Measurements from ENCODE around the gene ANKRD28. TPM values are rescaled to one million over a fixed set of nuclear protein-coding genes. Genes with fewer than 3 reads are reported as not detected.
A peak's percentile ranks its signal among the peaks of the same experiment; 100 is the strongest.
"Not testable (repeated sequence)": the region's sequence is repeated elsewhere in the genome, so short reads cannot be mapped to it uniquely, and the experiment has no call there.

Gene ANKRD28
- total RNA-seq, 1 donor from 2014 or later, result 39.6 TPM

DNA sequence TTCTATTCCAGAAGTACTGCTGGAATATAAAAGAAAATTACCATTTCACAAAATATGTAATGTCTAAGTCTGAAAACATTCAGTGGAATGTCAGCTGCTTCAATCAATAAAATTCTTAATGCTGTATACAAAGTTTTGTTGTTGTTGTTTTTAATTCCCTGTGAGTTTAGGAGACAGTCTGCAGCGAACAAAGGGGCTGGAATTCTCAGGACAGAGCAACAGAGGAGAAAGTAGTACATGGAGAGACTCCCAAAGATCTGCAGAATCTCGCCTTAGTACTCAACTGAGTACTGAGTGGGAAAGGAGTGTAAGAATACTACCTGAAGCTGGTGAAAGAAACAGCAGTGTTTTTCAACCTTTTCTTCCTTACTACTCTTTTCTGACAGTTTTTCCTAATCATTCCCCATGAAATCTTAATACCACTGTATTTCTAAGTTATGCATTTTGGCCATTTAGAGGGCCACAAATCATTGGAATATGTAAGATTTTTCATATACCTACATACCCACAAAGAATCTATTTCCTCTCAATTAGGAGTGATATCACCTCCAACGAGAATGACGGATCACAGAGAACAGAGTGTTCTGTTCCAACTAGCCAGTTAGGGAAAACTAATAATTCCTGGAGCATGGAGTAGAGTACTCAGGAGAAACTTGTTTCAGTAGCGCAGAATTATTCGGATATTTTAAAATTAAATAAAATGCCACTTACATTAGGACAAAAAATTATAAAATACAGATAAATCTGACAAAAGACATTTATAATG lies 16.0 kb downstream of the ANKRD28 start:
- Mint-ChIP-seq H3K36me3 (ENCODE audit: low read depth) (peaks cover 46% of the 10 kb centered on the region), H3K9me3 (no peaks in the 10 kb centered on the region), H3K27me3 (ENCODE audit: insufficient read depth) (no peaks in the 10 kb centered on the region), H3K4me1 (ENCODE audit: low read depth) (peaks cover 18% of the 10 kb centered on the region), H3K27ac (no peak overlapping the region), H3K4me3 (no peak overlapping the region)
- DNase-seq (ENCODE audit: low spot score), result no peak
- intact Hi-C loops (cut with micrococcal nuclease), result no loop called here

DNA sequence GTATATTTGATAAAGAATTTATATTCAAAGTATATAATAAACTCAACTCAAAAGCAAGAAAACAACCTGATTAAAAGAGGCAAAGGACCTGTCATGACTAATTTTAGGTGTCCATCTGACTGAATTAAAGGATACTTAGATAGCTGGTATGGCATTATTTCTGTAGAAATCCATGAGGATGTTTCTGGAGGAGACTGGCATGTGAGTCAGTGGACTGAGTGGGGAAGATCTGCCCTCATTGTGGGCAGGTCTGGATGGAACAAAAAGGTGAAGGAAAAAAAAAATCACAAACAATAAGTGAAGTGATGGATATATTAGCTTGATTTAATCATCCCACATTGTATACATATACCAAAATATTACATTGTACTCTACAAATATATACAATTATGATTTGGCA lies 16.6 kb downstream of the ANKRD28 start:
- Mint-ChIP-seq H3K36me3 (ENCODE audit: low read depth) (peaks cover 47% of the 10 kb centered on the region), H3K4me1 (ENCODE audit: low read depth) (peaks cover 21% of the 10 kb centered on the region), H3K27me3 (ENCODE audit: insufficient read depth) (no peaks in the 10 kb centered on the region), H3K27ac (no peak overlapping the region), H3K9me3 (no peaks in the 10 kb centered on the region), H3K4me3 (no peak overlapping the region)
- DNase-seq (ENCODE audit: low spot score), result no peak
- intact Hi-C loops (cut with micrococcal nuclease), result no loop called here

DNA sequence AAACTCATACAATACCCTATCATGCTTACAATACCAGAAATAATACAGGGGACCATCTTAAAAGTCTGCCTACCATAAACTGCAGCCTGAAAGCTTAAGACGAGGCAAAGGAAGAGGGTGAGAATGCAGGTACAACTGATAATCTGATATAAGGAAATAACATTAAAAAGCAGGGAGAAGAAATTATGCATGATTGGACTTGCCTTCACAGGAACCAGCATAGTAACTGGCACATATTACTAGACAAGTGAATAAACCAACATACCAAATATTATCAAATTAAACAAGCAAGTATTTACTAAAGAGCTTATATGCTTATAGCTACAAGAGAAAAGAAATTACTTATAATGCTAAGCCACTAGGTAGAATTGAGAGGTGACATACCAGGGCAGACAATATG lies 18.7 kb downstream of the ANKRD28 start:
- Mint-ChIP-seq H3K27ac (no peak overlapping the region), H3K36me3 (ENCODE audit: low read depth) (peaks cover 31% of the 10 kb centered on the region)
- intact Hi-C loops (cut with micrococcal nuclease), result no loop called here

DNA sequence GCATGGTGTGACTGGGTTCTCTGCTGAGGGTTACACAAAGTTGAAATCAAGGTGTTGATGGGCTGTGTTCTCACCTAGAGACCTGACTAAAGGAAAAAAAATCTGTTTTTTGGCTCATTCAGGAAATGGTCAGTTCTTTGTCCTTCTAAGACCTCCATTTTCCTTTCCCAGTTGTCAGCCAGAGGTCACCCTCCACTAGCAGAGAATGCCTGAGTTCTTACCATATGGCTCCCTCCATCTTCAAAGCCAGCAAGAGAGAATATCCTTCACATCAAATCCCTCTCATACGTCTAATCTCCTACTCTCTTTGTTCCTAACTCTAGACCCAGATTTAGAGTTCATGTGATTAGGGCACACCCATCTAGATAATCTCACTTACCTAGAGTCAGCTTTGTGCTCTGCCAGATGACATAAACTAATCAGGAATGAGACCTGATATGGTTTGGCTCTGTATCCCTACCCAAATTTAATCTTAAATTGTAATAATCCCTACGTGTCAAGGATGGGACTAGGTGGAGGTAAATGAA lies 19.4 kb downstream of the ANKRD28 start:
- no peak overlapping the region for H3K27ac Mint-ChIP-seq
- DNase-seq (ENCODE audit: low spot score), result no peak
- H3K9me3 Mint-ChIP-seq, result no peaks in the 10 kb centered on the region
- H3K4me1 Mint-ChIP-seq (ENCODE audit: low read depth), result peaks cover 33% of the 10 kb centered on the region
- intact Hi-C loops (cut with micrococcal nuclease), result no loop called here
- H3K36me3 Mint-ChIP-seq (ENCODE audit: low read depth), result peaks cover 31% of the 10 kb centered on the region
- no peak overlapping the region for H3K4me3 Mint-ChIP-seq
- no peaks in the 10 kb centered on the region for H3K27me3 Mint-ChIP-seq (ENCODE audit: insufficient read depth)

More for the DNA sequence above, 18.7 kb downstream of the ANKRD28 start:
- peaks cover 26% of the 10 kb centered on the region for H3K4me1 Mint-ChIP-seq (ENCODE audit: low read depth)
- no peak overlapping the region for H3K4me3 Mint-ChIP-seq
- DNase-seq (ENCODE audit: low spot score), result no peak
- no peaks in the 10 kb centered on the region for H3K27me3 Mint-ChIP-seq (ENCODE audit: insufficient read depth)
- no peaks in the 10 kb centered on the region for H3K9me3 Mint-ChIP-seq

DNA sequence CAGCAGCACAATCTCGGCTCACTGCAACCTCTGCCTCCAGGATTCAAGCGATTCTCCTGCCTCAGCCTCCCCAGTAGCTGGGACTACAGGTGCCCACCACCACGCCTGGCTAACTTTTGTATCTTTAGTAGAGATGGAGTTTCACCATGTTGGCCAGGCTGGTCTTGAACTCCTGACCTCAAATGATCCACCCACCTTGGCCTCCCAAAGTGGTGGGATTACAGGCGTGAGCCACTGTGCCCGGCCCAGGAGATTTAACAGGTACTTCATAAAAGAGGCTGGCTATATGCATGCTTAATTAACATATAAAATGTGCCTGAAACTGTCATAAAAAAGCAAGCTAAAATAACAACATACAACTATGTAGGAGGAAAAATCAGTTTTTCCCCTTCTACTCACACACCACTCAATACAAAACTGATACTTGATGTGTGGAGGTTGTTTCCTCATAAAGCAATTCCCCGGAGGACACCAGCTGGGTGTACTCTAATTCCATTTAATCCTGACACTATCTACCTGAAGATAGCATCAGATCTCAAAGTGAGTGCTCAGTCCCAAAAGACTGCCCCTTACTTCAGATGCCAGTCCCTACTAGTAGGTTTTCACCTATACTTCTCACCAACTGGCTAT lies 22.7 kb downstream of the ANKRD28 start:
- not testable (repeated sequence) for H3K4me3 Mint-ChIP-seq; H3K9me3 Mint-ChIP-seq; DNase-seq (ENCODE audit: low spot score); H3K27me3 Mint-ChIP-seq (ENCODE audit: insufficient read depth)
- peak overlapping the region; percentile 26 for H3K27ac Mint-ChIP-seq
- H3K4me1 Mint-ChIP-seq (ENCODE audit: low read depth), result peaks cover 46% of the 10 kb centered on the region
- peaks cover 26% of the 10 kb centered on the region for H3K36me3 Mint-ChIP-seq (ENCODE audit: low read depth)
- intact Hi-C loops (cut with micrococcal nuclease), result loop anchor here (1.0 kb wide), 2 partner anchors 22 to 29 kb away; partner anchors contain the start of gene ANKRD28

DNA sequence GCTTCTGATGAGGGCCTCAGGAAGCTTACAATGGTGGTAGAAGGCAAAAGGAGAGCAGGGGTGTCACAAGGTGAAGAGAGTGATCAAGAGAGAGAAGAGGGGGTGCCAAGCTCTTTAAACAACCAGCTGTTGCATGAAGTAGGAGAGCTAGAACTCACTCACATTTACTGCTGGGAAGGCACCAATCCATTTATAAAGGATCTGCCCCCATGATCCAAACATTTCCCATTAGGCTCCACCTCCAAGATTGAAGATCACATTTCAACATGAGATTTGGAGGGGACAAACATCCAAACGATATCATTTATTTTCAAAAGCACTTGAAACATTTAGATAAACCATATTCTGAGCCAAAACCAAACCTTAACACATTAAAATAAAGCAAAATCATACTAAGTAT lies 26.3 kb downstream of the ANKRD28 start:
- Mint-ChIP-seq H3K4me3 (no peak overlapping the region), H3K27ac (no peak overlapping the region), H3K9me3 (peaks cover 4% of the 10 kb centered on the region), H3K36me3 (ENCODE audit: low read depth) (peaks cover 20% of the 10 kb centered on the region), H3K4me1 (ENCODE audit: low read depth) (peaks cover 70% of the 10 kb centered on the region), H3K27me3 (ENCODE audit: insufficient read depth) (no peaks in the 10 kb centered on the region)
- no peak for DNase-seq (ENCODE audit: low spot score)
- intact Hi-C loops (cut with micrococcal nuclease), result no loop called here

DNA sequence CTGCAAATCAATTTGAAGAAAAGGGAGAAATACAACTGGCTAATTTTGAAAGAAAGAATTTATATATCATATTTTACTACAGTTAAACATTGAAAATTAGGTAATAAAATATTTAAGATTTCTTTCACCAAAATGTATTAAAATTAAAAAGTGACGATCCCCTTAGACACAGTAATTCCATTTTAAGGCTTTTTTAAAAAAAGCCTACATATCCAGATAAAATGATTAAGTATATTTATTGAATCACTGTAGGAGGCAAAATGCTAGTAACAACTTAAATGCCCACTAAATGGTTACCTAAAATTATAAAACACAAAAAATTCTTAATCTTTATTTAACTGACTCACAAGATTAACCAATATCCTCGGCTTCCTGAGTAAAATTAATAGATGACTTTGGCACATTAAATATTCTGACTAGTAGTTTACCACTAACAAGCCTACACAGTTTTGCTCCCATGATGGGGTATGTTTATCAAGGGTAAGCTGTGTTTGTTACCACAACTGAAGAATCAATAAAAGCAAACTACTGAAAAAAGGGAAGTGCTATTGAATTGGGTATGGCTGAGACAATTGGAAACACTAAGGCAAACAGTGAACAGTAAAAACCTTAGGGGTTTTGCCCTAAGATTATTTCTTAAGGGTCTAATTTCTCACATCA lies 28.4 kb downstream of the ANKRD28 start:
- DNase-seq (ENCODE audit: low spot score), result no peak
- Mint-ChIP-seq H3K36me3 (ENCODE audit: low read depth) (peaks cover 24% of the 10 kb centered on the region), H3K27me3 (ENCODE audit: insufficient read depth) (no peaks in the 10 kb centered on the region), H3K4me1 (ENCODE audit: low read depth) (peaks cover 57% of the 10 kb centered on the region), H3K4me3 (no peak overlapping the region), H3K27ac (no peak overlapping the region), H3K9me3 (peaks cover 4% of the 10 kb centered on the region)
- intact Hi-C loops (cut with micrococcal nuclease), result loop anchor here (1.0 to 5.0 kb wide), 5 partner anchors 23 to 139 kb away; partner anchors contain the start of gene ANKRD28

DNA sequence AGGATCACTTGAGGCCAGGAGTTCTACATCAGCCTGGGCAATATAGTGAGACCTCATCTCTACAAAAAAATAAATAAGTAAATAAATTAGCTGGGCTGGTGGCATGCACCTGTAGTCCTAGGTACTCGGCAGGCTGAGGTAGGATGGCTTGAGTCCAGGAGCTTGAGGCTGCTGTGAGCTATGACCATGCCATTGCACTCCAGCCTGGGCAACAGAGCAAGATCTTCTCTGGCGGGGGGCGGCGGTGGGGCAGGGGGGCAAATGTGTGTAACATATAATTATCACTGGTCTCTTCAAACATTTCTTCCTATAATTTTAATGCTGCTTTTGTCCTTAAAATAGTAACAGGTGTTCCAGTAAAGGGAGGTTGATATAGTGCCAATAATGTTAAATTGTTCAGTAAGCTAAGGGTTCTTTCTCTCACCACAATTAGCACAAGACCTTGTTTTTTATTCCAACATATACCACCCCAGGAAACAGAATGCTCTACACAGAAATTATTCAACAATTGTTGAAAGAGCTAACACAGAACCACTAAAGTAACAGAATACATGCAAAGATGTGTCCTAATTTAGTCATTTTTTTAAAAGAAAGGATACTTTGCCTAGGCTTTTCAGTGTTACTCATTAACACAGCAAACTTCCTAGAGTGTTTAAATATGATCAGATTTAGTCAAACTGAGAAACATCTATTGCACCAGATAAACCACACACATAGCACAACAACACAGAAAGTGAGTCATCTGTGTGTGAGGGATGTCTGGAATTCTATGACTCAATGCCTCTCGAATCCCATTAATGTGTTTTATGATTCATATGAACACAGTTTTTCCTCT lies 29.1 kb downstream of the ANKRD28 start:
- peak overlapping the region; percentile 75 for H3K27ac Mint-ChIP-seq
- peaks cover 50% of the 10 kb centered on the region for H3K4me1 Mint-ChIP-seq (ENCODE audit: low read depth)
- DNase-seq (ENCODE audit: low spot score), result no peak
- peak overlapping the region; percentile 12 for H3K4me3 Mint-ChIP-seq
- H3K27me3 Mint-ChIP-seq (ENCODE audit: insufficient read depth), result no peaks in the 10 kb centered on the region
- H3K9me3 Mint-ChIP-seq, result peaks cover 4% of the 10 kb centered on the region
- intact Hi-C loops (cut with micrococcal nuclease), result loop anchor here (1.0 to 5.0 kb wide), 6 partner anchors 8 to 138 kb away; partner anchors contain the start of gene ANKRD28
- H3K36me3 Mint-ChIP-seq (ENCODE audit: low read depth), result peaks cover 22% of the 10 kb centered on the region

DNA sequence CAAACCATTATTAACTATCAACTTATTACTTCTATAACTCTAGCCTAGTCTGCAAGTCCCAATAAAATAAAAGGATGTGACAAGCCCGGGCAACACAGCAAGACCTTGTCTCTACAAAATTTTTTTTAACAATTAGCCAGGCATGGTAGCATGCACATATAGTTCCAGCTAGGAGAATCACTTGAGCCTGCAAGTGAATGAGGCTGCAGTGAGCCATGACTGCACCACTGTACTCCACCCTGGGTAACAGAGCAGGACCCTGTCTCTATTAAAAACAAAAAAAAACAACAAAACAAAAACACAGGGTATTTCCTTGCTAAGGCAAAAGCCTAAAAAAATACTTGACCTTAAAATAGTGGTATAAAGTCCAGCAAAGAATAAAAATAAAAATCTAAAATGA lies 31.4 kb downstream of the ANKRD28 start:
- Mint-ChIP-seq H3K4me3 (no peak overlapping the region), H3K27me3 (ENCODE audit: insufficient read depth) (no peaks in the 10 kb centered on the region), H3K4me1 (ENCODE audit: low read depth) (peaks cover 42% of the 10 kb centered on the region), H3K27ac (no peak overlapping the region), H3K36me3 (ENCODE audit: low read depth) (peaks cover 28% of the 10 kb centered on the region), H3K9me3 (peaks cover 4% of the 10 kb centered on the region)
- intact Hi-C loops (cut with micrococcal nuclease), result loop anchor here (5.0 kb wide), 1 partner anchor 46 kb away; no protein-coding TSS in a partner anchor
- no peak for DNase-seq (ENCODE audit: low spot score)

DNA sequence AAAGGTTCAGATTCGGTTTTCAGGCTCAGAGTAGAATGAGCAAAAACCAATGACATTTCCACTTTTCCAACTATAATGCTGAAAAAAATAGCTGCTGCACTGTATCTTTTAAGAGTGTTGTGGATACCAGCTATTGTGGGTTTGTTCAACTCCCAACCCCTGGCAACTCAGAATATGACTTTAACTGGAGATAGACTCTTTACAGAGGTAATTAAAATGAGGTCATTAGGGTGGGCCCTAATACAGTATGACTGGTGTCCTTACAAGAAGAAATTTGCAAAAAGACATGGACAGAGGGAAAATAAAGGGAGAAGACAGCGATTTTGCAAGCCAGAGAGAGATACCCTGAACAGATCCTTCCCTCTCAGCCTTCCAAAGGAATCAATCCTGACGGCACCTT lies 39.5 kb downstream of the ANKRD28 start:
- H3K4me3 Mint-ChIP-seq, result no peak overlapping the region
- DNase-seq (ENCODE audit: low spot score), result no peak
- H3K27ac Mint-ChIP-seq, result no peak overlapping the region
- peaks cover 21% of the 10 kb centered on the region for H3K4me1 Mint-ChIP-seq (ENCODE audit: low read depth)
- no peaks in the 10 kb centered on the region for H3K27me3 Mint-ChIP-seq (ENCODE audit: insufficient read depth)
- no peaks in the 10 kb centered on the region for H3K9me3 Mint-ChIP-seq
- H3K36me3 Mint-ChIP-seq (ENCODE audit: low read depth), result peaks cover 24% of the 10 kb centered on the region
- intact Hi-C loops (cut with micrococcal nuclease), result no loop called here

DNA sequence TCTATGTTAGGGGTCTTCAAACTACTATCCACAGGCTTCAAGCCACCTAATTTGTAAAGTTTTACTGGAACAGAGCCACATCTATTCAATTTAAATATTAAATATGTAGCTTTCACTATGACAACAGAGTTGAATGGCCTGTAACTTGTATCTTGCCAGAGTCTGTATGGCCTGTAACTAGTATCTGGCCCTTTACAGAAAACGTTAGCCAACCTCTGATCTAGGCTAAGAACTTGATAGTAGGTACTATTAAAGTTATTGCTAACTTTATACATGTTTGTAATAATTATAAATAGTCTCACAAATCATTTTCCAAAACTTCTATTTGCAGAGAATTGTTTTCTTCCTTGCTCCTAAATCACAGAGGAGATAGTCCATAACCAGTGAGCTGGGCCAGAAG lies 40.0 kb downstream of the ANKRD28 start:
- intact Hi-C loops (cut with micrococcal nuclease), result no loop called here
- Mint-ChIP-seq H3K9me3 (no peaks in the 10 kb centered on the region), H3K27me3 (ENCODE audit: insufficient read depth) (no peaks in the 10 kb centered on the region), H3K4me3 (no peak overlapping the region), H3K27ac (no peak overlapping the region), H3K4me1 (ENCODE audit: low read depth) (peaks cover 23% of the 10 kb centered on the region), H3K36me3 (ENCODE audit: low read depth) (peaks cover 26% of the 10 kb centered on the region)
- DNase-seq (ENCODE audit: low spot score), result no peak

DNA sequence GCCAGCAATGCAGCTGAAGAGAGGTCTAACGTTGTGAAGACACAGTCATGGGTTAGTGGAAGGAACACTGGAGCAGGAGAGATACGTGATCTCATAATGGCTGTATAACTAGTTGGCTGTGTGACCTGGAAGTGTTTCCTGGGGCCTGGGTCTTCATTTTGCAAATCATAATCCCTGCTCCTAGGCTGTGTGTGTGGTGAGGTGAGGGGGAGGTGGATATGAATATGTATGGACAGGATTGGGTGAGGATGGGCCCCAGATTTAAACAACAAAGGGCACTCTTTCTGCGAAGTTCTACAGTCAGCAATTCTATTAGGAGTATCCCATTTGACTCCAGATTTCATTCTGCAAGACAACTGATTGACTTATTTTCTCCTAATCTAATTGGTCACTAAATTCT lies 41.3 kb downstream of the ANKRD28 start:
- peaks cover 25% of the 10 kb centered on the region for H3K36me3 Mint-ChIP-seq (ENCODE audit: low read depth)
- no peaks in the 10 kb centered on the region for H3K9me3 Mint-ChIP-seq
- intact Hi-C loops (cut with micrococcal nuclease), result no loop called here
- DNase-seq (ENCODE audit: low spot score), result no peak
- H3K27me3 Mint-ChIP-seq (ENCODE audit: insufficient read depth), result no peaks in the 10 kb centered on the region
- no peak overlapping the region for H3K4me3 Mint-ChIP-seq
- H3K4me1 Mint-ChIP-seq (ENCODE audit: low read depth), result peaks cover 25% of the 10 kb centered on the region
- no peak overlapping the region for H3K27ac Mint-ChIP-seq

All from activated T-helper 1 cell treated with anti-CD3 and anti-CD28 coated beads, Interleukin-12 subunit alpha, Interleukin-12 subunit beta, Interleukin-2, Interleukin-4 antibody, amounts not matched to agents 30 ng/mL and 10 ng/mL and 1 ng/mL, durations not matched to agents 14 hours and 24 hours and 36 hours (primary cell).